GM11168 (cell line): Measurements from ENCODE around the gene YWHAE.
"Not testable (repeated sequence)": the region's sequence is repeated elsewhere in the genome, so short reads cannot be mapped to it uniquely, and the experiment has no call there.

ENCODE experiments used
- in situ Hi-C: fragments of 300-500 bp; cut with MboI; formaldehyde crosslinking; loops from one replicate; pipeline ENCODE4 v1.12.0; 2022; ENCODE audit warnings: low sequenced_read_pairs; ENCODE audit not compliant: unreplicated experiment

The YWHAE gene

DNA sequence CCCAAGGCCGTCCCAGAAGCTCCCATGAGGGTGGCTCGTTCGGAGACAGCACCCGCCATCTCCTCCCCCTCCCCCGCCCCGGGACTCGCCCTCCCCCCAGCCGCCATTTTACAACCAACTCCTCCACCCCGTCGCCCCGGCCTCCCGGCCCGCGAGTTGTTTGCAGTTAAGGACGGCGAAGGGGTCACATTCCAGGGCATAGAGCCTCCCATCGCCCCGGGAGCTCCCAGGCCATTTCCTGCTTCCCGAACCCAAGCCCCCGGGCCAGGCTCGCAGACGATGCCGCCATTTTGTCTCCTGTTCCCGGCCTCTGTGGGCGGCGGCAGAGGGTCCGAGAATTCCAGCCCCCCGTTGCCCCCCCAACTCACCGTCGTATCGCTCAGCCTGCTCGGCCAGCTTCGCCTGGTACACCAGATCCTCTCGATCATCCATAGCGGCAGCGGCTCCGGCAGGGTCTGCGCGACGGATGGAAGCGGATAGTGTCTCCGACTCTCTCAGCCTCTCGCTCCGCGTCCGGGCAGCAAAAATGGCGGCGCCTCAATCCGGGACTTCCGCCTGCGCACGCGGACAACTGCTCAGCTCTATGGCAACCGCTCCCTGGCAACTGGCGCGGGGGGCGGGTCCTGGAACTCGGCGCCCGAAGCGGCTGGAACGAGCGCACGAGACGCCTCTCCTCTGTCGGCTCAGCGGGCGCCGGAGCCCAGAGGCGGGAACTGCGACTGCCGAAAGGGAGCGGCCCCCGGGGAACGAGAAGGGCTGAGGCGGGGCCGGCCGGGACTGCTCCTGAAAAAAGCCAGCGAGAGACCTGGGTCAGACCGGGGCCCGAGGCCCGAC is at the start of gene YWHAE:
TSS of gene YWHAE (minus strand) at position 544 of the 834 bp plus-strand sequence. CDS start at position 432, 112 bp downstream.
- in situ Hi-C loops: no loop called here

DNA sequence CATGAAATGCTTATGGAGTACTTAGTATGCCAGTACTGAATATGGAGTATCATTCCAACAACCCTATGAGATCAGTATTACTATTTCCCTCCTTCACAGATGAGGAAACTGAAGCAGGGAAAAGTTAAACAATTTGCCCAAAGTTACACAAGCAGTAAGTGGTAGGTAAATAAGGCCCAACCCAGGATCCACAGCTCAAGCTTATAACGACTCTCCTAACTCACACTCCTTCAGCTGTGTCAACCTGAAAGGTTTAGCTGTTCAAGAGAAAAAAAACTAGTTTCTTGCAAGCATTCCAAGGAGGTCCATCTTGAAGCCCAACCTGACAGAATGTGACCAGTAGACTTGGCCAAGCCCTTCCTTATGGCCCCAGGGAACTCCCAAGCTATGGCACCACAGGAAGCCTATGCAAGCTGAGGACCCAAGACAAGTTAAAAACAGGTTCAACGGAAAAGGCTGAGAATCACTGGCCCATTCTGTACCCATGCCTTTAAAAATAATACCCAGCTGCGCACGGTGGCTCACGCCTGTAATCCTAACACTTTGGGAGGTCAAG is 49.5 kb upstream of the YWHAE start:
- in situ Hi-C loops: no loop called here

DNA sequence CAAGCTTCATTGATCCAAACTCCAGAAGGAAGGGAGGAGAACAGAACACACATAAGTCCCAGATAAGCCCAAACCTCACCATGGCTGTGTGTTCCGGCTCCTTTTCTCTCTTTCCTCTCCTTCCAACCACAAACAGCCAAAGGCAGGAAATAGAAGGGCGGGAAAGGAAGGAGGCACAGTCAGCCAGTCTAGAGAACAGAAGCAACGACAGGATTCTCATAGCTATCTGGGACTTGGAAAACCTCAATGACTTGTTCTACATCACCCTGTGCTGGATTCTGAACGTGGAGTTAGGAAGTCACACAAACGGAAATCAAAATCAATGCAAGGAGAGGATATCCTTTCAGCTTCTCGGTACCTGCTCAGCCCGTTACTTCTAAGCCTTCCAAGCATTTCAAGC is 47.0 kb upstream of the YWHAE start:
- in situ Hi-C loops: no loop called here

DNA sequence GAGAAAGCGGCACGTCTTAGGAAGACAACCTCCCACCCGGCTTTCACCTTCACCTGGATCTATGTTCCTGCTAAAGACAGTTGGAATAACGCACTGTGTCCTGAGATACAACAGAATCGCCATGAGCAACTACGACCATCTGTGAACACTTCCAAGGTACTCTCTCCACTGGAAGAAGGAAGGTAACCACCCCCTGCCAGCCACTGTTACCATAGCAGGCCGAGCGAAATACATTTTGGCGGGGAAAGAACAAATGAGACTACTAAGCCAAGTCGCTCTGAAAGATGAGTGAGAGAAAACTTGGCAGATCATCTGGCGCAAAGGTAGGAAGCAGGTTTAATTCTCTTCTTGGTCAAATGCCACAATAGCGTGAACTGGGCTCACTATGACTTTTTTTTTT is 46.2 kb upstream of the YWHAE start:
- in situ Hi-C loops: no loop called here

DNA sequence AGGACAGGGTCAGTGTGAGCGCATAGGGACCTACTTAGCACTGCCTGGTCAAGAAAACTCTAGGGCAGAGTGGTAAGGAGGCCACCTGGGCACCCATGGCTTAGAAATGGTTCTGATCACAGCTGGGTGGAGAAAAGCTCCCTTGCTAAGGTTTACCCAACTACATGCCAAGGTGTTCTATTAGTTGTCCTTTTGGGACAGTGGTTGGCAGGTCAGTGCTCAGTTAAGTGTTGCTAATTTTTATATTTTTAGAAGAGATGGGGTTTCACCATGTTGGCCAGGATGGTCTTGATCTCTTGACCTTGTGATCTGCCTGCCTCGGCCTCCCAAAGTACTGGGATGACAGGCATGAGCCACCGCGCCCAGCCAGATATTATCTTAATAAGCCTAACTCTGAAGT is 45.7 kb upstream of the YWHAE start:
- in situ Hi-C loops: not testable (repeated sequence)

DNA sequence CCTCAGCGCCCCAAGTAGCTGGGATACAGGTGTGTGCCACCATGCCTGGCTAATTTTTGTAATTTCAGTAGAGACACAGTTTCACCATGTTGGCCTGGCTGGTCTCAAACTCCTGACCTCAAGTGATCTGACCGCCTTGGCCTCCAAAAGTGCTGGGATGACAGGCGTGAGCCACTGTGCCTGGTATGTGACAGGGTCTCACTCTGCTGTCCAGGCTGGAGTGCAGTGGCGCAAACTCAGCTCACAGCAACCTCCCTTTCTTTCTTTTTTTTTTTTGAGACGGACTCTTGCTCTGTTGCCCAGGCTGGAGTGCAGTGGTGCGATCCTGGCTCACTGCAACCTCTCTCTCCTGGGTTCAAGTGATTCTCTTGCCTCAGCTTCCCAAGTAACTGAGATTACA is 42.7 kb upstream of the YWHAE start:
- in situ Hi-C loops: not testable (repeated sequence)

DNA sequence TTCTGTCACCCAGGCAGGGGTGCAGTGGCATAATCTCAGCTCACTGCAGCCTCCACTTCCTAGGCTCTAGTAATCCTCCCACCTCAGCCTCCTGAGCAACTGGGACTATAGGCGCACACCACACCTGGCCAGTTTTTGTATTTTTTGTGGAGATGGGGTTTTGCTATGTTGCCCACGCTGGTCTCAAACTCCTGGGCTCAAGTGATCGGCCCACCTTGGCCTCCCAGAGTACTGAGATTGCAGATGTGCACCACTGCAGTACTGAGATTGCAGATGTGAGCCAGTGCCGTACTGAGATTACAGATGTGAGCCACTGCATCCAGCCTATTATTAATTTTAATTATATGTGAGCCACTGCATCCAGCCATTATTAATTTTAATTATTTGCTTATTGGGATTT is 42.2 kb upstream of the YWHAE start:
- in situ Hi-C loops: no loop called here

DNA sequence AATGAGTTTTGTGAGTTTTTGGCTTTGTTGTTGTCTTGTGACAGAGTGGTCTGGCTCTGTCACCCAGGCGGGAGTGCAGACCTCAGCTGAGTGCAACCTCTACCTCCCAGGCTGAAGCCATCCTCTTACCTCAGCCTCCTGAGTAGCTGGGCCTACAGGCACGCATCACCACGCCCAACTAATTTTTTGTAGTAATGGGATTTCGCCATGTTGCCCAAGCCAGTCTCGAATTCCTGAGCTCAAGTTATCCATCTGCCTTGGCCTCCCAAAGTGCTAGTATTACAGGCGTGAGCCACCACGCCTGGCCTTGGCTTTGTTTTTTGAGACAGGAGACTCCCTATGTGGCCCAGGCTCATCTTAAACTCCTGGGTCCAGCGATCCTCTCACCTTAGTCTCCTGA is 40.9 kb upstream of the YWHAE start:
- in situ Hi-C loops: no loop called here

DNA sequence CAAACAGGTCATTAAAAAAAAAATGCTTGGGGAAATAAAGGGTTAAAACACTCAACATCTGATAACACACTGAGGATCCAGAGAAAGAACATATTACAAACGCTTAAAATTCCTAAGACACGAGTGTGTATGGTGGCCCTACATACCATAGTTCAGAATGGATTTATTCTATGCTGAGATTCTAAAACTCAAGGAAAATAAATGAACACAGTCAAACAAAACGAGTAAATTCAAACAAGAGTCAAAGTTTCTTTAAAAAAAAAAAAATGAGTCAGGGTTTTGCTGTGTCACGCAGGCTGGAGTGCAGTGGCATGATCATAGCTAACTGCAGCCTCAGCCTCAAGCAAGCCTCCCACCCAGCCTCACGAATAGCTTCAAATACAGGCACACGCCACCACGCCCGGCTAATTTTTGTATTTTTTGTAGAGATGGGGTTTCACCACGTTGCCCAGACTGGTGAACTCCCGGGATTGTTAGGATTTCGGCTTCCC is 38.6 kb upstream of the YWHAE start:
- in situ Hi-C loops: no loop called here

DNA sequence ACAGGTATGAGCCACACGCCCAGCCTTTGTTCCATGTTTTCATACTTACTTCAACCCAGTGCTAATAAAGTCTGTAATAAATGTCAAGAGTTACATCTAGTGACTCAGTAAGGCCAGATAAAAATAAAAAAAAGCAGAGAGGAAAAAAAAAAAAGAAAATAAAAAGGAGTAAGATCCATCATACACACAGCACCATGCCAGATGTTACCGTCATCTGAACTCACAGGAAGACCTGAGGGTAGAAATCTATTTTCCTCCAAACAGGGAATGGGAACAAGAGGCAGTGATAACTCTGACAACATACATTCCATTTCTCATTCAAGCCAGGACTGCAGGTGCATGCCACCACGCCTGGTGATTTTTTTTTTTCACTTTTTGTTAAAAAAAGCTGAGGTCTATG is 35.3 kb upstream of the YWHAE start:
- in situ Hi-C loops: no loop called here

DNA sequence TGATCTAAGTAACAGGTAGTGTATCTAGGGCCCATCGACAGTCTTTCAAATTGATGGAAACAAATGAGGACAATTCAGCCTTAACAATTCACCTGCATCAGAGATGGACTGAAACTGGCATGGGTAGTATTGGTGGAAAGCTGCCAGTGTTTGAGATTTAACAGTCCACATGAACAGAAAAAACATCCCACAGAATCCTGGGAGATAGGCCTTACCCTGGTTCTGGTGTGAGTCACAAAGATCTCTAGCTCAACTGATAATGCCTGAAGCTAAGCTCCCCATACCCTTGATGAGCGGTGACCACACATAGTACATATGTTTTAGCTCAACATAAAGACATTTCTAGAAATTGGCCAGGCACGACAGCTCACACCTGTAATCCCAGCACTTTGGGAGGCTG is 34.1 kb upstream of the YWHAE start:
- in situ Hi-C loops: no loop called here

DNA sequence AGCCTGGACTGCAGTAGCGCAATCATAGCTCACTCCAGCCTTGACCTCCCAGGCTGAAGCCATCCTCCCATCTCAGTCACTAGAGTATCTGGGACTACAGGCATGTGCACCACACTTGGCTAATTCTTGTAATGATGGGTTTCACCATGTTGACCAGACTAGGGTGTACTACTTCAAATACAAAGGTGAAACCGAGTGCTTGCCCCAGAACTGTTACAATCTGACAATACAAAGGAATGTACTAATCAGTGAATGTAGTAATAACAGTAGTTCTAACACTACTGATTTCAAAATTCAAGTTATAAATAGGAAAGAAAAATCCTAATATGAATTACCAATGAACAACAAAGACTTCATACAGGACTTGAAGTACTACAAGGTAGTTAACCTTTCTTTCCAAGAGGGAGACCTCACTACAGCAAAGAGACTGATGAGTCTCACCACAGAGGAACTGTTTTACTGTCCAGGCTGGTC is 31.6 kb upstream of the YWHAE start:
- in situ Hi-C loops: no loop called here

DNA sequence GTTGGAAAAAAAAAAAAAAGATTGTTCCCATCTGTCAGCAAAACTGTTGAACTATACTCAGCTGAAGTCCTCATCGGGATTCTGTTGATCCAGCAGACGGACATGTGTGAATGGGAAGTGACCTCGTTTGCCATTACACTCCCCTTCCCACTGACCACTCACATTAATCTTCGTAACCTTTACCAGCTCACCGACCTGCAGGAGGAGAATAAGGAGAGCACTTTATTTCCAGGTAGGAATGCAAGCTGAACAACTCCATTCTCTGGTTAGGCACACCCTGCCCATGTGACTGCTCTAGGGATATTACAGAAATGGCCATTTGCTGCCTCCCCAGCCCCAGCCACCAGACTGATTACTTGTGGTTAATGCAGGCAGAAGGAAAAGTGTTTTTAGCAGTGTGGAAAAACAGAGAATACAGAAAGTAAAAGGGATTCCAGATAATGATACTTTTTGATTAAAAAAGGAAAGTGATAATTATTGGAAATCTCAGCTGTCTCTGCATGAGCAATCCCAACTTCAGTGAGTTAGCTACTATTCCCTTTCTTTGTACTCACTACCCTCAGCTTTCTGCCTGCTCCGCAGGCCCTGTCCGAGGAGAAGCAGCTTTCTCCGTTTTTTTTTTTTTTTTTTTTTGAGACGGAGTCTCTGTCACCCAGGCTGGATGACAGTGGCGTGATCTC is 23.6 kb upstream of the YWHAE start:
- in situ Hi-C loops: no loop called here

DNA sequence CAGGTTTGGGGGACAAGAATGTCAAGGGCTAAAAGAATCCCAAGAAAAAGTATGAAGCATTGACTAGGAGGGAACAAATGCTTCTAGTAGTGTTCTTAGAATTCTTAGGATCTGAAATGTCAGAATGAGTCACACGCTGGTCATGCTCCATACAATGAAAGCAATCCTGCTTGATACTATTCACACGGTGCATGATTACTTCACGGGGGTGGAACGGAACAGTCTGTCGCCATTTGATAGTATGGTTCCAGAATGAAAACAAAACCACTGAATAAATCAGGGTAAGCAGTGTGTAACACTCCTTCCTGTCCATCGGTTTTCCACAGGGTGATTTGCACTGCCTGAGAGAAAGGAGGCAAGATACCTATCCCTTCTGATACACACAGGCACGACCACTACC is 22.9 kb upstream of the YWHAE start:
- in situ Hi-C loops: no loop called here

DNA sequence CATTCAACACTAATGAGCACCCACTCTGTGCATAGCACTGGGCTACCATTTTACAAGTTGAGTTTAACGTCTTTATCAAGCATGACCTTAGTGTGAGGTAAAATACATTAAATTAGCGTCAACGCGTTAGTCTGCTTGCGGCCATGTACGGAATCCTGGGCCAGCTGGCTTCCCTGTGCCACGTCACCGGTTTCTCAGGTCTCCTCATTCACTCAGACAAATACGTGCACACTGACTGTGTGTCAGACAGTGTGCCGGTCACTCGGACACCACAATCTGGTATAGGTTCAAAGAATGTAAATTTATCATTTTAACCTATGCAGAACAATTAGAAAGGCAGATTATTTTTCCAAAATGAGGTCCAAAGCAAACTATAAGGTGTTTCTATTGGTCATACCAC is 21.4 kb upstream of the YWHAE start:
- in situ Hi-C loops: no loop called here

DNA sequence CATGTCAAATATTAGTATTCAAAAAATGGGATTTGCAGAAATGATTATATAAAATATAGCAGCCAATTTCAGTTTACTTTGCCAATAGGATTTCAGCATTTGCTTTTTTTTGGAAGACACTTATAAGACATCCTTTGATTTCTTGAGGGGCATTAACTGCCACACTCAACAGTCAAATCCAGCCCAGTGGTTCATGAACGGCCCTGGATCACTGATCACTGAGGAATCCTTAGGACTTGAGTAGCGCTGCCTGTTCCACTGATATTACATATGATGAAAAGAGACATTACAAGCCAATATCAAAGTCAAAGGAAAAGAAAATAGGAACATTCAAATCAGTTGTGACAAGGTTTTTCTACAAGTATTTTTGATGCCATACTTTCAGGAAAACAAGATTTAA is 21.0 kb upstream of the YWHAE start:
- in situ Hi-C loops: no loop called here

DNA sequence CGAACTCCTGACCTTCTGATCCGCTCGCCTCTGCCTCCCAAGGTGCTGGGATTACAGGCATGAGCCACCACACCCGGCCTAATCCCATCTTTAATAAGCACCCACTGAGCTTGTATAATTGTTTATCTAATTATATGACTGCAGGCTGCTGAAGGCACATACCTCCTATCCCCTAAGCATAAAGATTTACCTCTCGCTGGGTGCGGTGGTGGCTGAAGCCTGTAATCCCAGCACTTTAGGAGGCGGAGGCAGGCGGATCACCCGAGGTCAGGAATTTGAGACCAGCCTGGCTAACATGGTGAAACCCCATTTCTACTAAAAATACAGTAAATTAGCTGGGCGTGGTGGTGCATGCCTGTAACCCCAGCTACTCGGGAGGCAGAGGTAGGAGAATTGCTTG is 20.1 kb upstream of the YWHAE start:
- in situ Hi-C loops: no loop called here

DNA sequence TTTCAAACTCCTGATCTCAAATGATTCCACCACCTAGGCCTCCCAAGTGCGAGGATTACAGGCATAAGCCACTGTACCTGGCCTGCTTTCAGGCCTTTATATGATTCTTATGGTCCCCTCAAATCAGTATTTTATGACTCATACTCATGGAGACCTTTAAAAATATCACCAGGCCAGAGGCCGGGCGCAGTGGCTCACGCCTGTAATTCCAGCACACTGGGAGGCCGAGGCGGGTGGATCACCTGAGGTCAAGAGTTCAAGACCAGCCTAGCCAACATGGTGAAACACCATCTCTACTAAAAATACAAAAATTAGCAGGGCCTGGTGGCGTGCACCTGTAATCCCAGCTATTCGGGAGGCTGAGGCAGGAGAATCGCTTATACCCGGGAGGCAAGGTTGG is 18.5 kb upstream of the YWHAE start:
- in situ Hi-C loops: not testable (repeated sequence)

DNA sequence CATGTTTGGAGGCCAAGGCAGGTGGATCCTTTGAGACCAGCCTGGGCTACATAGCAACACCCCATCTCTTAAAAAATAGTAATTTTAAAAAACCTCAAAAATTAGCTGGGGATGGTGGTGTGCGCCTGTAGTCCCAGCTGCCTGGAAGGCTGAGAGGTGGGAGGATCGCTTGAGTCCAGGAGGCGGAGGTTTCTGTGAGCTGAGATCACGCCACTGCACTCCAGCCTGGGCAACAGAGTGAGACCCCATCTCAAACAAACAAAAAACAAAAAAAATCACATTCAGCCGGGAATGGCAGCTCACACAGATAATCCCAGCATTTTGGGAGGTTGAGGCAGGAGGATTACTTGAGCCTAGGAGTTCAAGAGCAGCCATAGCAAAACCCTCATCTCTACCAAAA is 16.4 kb upstream of the YWHAE start:
- in situ Hi-C loops: no loop called here

DNA sequence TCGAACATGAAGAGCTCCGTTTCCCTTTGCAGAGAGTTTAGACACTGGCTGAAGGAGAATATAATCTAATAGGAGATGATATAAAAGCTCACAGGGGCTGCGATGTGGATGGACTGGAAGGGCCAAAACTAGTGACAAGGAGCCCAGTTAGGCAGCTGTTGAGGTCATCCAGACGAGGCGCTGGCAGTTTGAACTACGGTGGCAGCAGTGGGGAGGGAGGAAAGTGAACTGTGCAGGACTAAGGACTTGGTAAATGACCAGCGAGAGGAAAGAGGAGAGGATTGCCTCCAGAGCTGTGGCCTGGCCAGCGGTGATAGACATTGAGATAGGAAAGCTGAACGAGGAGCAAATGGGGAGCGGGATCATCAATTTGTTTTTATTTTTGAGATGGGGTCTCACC is 14.6 kb upstream of the YWHAE start:
- in situ Hi-C loops: no loop called here

DNA sequence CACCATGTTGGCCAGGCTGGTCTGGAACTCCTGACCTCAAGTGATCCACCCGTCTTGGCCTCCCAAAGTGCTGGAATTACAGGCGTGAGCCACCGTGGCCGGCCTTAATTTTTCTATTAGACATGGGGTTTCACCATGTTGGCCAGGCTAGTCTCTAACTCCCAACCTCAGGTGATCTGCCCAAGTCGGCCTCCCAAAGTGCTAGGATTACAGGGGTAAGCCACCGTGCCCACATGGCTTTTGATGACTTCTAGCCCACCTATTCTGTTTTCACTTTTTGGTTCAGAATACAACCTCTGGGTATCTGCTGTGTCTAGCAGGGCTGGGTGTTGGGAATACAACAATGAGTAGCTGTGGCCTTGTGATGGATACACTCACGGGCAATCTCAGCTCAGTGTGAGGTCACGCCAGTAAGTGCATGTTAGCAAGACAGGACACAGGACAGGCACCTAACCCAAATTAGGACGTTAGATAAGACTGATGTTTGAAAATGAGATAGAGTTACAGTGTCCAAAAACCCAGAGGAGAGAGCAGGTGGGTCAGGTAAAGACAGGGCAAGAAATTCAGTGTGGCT is 14.1 kb upstream of the YWHAE start:
- in situ Hi-C loops: no loop called here
